SK-N-SH treated with all-trans-retinoic acid at 6 μM for 48 hours (cell line): ENCODE measurements around the gene USHBP1.

ENCODE experiments used
- ATAC-seq: fragments of 200-7000 bp; cut with Tn5 transposase; 3 replicates; pipeline ENCODE4 v1.9.1; 2020; ENCODE audit warnings: mild to moderate bottlenecking, moderate library complexity
- ARNTL ChIP-seq: fragments of 450-650 bp; formaldehyde crosslinking; IDR thresholded peaks from 2 replicates; pipeline ENCODE4 v1.5.0; 2020; ENCODE audit warnings: low read depth, mild to moderate bottlenecking, moderate library complexity, borderline replicate concordance
- CREB5 ChIP-seq: fragments of 250-450 bp; sonication (Bioruptor Pico); IDR thresholded peaks from 2 replicates; pipeline ENCODE4 v1.5.1; 2020; ENCODE audit warnings: low read depth, mild to moderate bottlenecking, moderate library complexity
- CSDC2 ChIP-seq: fragments of 250-450 bp; sonication (Bioruptor Pico); IDR thresholded peaks from 2 replicates; pipeline ENCODE4 v1.5.0; 2020; ENCODE audit warnings: mild to moderate bottlenecking, moderate library complexity
- CSRNP3 ChIP-seq: fragments of 250-450 bp; sonication (Bioruptor Pico); IDR thresholded peaks from 2 replicates; pipeline ENCODE4 v1.5.1; 2021; ENCODE audit warnings: mild to moderate bottlenecking, moderate library complexity
- ESRRG ChIP-seq: fragments of 250-450 bp; sonication (Bioruptor Pico); IDR thresholded peaks from 2 replicates; pipeline ENCODE4 v1.6.1; 2021; ENCODE audit warnings: mild to moderate bottlenecking
- ISL1 ChIP-seq: fragments of 250-450 bp; sonication (Bioruptor Pico); IDR thresholded peaks from 2 replicates; pipeline ENCODE4 v2.1.2; 2022; ENCODE audit warnings: mild to moderate bottlenecking, moderate library complexity
- OSR1 ChIP-seq: fragments of 250-450 bp; sonication (Bioruptor Pico); IDR thresholded peaks from 2 replicates; pipeline ENCODE4 v1.8.0; 2022; ENCODE audit warnings: moderate library complexity, mild to moderate bottlenecking, inconsistent platforms
- PATZ1 ChIP-seq: fragments of 250-450 bp; sonication (Bioruptor Pico); IDR thresholded peaks from 2 replicates; pipeline ENCODE4 v1.8.0; 2020; ENCODE audit warnings: mild to moderate bottlenecking, moderate library complexity, borderline replicate concordance
- POU6F1 ChIP-seq: fragments of 250-450 bp; sonication (Bioruptor Pico); IDR thresholded peaks from 2 replicates; pipeline ENCODE4 v1.8.0; 2021; ENCODE audit warnings: low read depth, mild to moderate bottlenecking, moderate library complexity, borderline replicate concordance
- PPARA ChIP-seq: fragments of 250-450 bp; sonication (Bioruptor Pico); IDR thresholded peaks from 2 replicates; pipeline ENCODE4 v1.5.0; 2020; ENCODE audit warnings: mild to moderate bottlenecking, borderline replicate concordance
- RARB ChIP-seq: fragments of 250-450 bp; sonication (Bioruptor Pico); IDR thresholded peaks from 2 replicates; pipeline ENCODE4 v1.8.0; 2021; ENCODE audit warnings: mild to moderate bottlenecking, moderate library complexity
- SNAI2 ChIP-seq: fragments of 250-450 bp; sonication (Bioruptor Pico); IDR thresholded peaks from 2 replicates; pipeline ENCODE4 v1.5.0; 2020; ENCODE audit warnings: mild to moderate bottlenecking, moderate library complexity
- TCF4 ChIP-seq: fragments of 250-450 bp; sonication (Bioruptor Pico); IDR thresholded peaks from 2 replicates; pipeline ENCODE4 v1.8.0; 2021; ENCODE audit warnings: mild to moderate bottlenecking, moderate library complexity, borderline replicate concordance
- TOX ChIP-seq: fragments of 250-450 bp; sonication (Bioruptor Pico); IDR thresholded peaks from 2 replicates; pipeline ENCODE4 v1.8.0; 2021; ENCODE audit warnings: mild to moderate bottlenecking, moderate library complexity, borderline replicate concordance
- TSHZ2 ChIP-seq: fragments of 250-450 bp; sonication (Bioruptor Pico); IDR thresholded peaks from 2 replicates; pipeline ENCODE4 v1.5.0; 2020; ENCODE audit warnings: mild to moderate bottlenecking, moderate library complexity
- ZC3H10 ChIP-seq: fragments of 250-450 bp; sonication (Bioruptor Pico); IDR thresholded peaks from 2 replicates; pipeline ENCODE4 v1.5.1; 2021; ENCODE audit warnings: mild to moderate bottlenecking, moderate library complexity
- ZFP3 ChIP-seq: fragments of 250-450 bp; sonication (Bioruptor Pico); IDR thresholded peaks from 2 replicates; pipeline ENCODE4 v1.5.0; 2020; ENCODE audit warnings: mild to moderate bottlenecking, moderate library complexity
- ZFP30 ChIP-seq: fragments of 450-650 bp; formaldehyde crosslinking; IDR thresholded peaks from 2 replicates; pipeline ENCODE4 v1.5.0; 2022; ENCODE audit warnings: mild to moderate bottlenecking, moderate library complexity
- ZNF565 ChIP-seq: fragments of 450-650 bp; formaldehyde crosslinking; conservative IDR thresholded peaks from 2 replicates; pipeline ENCODE4 v1.5.0; 2020; ENCODE audit warnings: low read depth, mild to moderate bottlenecking, moderate library complexity
- ZNF8 ChIP-seq: fragments of 450-650 bp; formaldehyde crosslinking; IDR thresholded peaks from 2 replicates; pipeline ENCODE4 v1.5.0; 2020; ENCODE audit warnings: mild to moderate bottlenecking, moderate library complexity

USHBP1 gene

GRCh38 chr19:17205237-17206140, 59.1 kb downstream of the USHBP1 start:
- peak; percentile 79 for ATAC-seq

More at GRCh38 chr19:17205237-17206140, 59.1 kb downstream of the USHBP1 start:
- TF ChIP-seq ISL1 (CRISPR knock-in tag) (no peak), ZNF565 (CRISPR knock-in tag) (no peak), ZNF8 (CRISPR knock-in tag) (no peak), ESRRG (CRISPR knock-in tag) (no peak), CSRNP3 (CRISPR knock-in tag) (no peak), ZC3H10 (CRISPR knock-in tag) (no peak), ZFP30 (no peak), POU6F1 (CRISPR knock-in tag) (no peak), PATZ1 (CRISPR knock-in tag) (no peak), PPARA (CRISPR knock-in tag) (no peak), TOX (no peak), TCF4 (no peak), CSDC2 (no peak), RARB (CRISPR knock-in tag) (no peak), SNAI2 (CRISPR knock-in tag) (no peak), ARNTL (no peak), ZFP3 (CRISPR knock-in tag) (no peak), OSR1 (CRISPR knock-in tag) (no peak), CREB5 (CRISPR knock-in tag) (no peak), TSHZ2 (no peak)
